Calu3 (cell line): Measurements from ENCODE around the gene ESRP2. TPM values are rescaled to one million over a fixed set of nuclear protein-coding genes. Genes with fewer than 3 reads are reported as not detected.

Experiments
- BruUV-seq: library from RNA; stranded (reverse); fragments of 400-500 nt; replicated peaks from 2 replicates; lab custom pipeline; 2021; lab: Mats Ljungman, UMichigan
- CTCF ChIA-PET: fragments of 300-600 bp; sonication (Branson Sonifier 250); formaldehyde crosslinking; loops from one replicate; lab custom pipeline; 2022; ENCODE audit warnings: antibody characterized with exemption; lab: Charles Lee
- DNase-seq: peaks from one replicate; pipeline ENCODE4 v3.0.0; 2022
- H3K27ac Mint-ChIP-seq: one replicate; pipeline ENCODE4 v1.8.0; 2022; ENCODE audit warnings: mixed read lengths; ENCODE audit not compliant: unreplicated experiment
- H3K27me3 Mint-ChIP-seq: one replicate; pipeline ENCODE4 v1.8.0; 2022; ENCODE audit warnings: mixed read lengths; ENCODE audit not compliant: unreplicated experiment
- H3K36me3 Mint-ChIP-seq: one replicate; pipeline ENCODE4 v1.8.0; 2022; ENCODE audit warnings: mild to moderate bottlenecking, moderate library complexity, mixed read lengths; ENCODE audit not compliant: insufficient read depth, unreplicated experiment
- H3K4me1 Mint-ChIP-seq: one replicate; pipeline ENCODE4 v1.8.0; 2022; ENCODE audit warnings: mild to moderate bottlenecking, low read depth, mixed read lengths; ENCODE audit not compliant: unreplicated experiment
- H3K4me3 Mint-ChIP-seq: one replicate; pipeline ENCODE4 v1.8.0; 2022; ENCODE audit warnings: mild to moderate bottlenecking, low read depth, moderate library complexity, mixed read lengths; ENCODE audit not compliant: unreplicated experiment
- H3K9me3 Mint-ChIP-seq: one replicate; pipeline ENCODE4 v1.8.0; 2022; ENCODE audit warnings: low read depth, mixed read lengths; ENCODE audit not compliant: unreplicated experiment
- intact Hi-C: fragments of 100-400 bp; cut with micrococcal nuclease; formaldehyde crosslinking; loops from one replicate; pipeline ENCODE4 v1.10.0; 2022; ENCODE audit not compliant: unreplicated experiment
- total RNA-seq: library from RNA; stranded (reverse); gene quantifications from 2 replicates; pipeline ENCODE4 v1.2.3, GENCODE V29; 2022
- TF ChIP-seq, protein P1 (sequence below): fragments of 200-600 bp; IDR thresholded peaks from one replicate; pipeline ENCODE4 v1.8.0; 2022; ENCODE audit warnings: antibody characterized with exemption; ENCODE audit not compliant: unreplicated experiment

Gene ESRP2
- total RNA-seq, 1 experiment from 2014 or later, result 100 TPM

DNA sequence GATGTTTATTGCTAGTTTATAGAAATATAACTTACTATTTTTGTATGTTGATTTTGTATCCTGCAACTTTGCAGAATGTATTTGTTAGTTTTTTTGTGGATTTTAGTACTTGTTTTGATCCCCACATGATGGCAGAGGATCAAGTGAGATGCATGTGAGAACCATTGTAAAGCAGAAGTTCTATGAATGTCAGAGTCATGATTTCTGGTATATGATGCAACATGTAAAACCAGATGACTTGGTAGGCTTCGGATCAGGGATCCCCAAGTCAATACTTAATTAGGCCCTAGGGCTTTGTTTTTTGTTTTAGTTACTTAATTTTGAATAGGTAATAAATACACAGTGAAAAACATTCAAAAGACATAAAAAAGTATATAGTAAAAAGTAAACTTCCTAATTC is 45.8 kb downstream of the ESRP2 start:
- CTCF ChIA-PET, result no interaction called here
- Mint-ChIP-seq H3K9me3 (no peaks in the 10 kb centered on the region), H3K27me3 (no peaks in the 10 kb centered on the region), H3K27ac (no peak overlapping the region), H3K36me3 (peaks cover 21% of the 10 kb centered on the region), H3K4me1 (no peaks in the 10 kb centered on the region), H3K4me3 (no peak overlapping the region)
- BruUV-seq, result no TSS peak
- TF ChIP-seq, protein P1, sequence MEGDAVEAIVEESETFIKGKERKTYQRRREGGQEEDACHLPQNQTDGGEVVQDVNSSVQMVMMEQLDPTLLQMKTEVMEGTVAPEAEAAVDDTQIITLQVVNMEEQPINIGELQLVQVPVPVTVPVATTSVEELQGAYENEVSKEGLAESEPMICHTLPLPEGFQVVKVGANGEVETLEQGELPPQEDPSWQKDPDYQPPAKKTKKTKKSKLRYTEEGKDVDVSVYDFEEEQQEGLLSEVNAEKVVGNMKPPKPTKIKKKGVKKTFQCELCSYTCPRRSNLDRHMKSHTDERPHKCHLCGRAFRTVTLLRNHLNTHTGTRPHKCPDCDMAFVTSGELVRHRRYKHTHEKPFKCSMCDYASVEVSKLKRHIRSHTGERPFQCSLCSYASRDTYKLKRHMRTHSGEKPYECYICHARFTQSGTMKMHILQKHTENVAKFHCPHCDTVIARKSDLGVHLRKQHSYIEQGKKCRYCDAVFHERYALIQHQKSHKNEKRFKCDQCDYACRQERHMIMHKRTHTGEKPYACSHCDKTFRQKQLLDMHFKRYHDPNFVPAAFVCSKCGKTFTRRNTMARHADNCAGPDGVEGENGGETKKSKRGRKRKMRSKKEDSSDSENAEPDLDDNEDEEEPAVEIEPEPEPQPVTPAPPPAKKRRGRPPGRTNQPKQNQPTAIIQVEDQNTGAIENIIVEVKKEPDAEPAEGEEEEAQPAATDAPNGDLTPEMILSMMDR, result no peak
- intact Hi-C loops, result no loop called here
- DNase-seq, result no peak

DNA sequence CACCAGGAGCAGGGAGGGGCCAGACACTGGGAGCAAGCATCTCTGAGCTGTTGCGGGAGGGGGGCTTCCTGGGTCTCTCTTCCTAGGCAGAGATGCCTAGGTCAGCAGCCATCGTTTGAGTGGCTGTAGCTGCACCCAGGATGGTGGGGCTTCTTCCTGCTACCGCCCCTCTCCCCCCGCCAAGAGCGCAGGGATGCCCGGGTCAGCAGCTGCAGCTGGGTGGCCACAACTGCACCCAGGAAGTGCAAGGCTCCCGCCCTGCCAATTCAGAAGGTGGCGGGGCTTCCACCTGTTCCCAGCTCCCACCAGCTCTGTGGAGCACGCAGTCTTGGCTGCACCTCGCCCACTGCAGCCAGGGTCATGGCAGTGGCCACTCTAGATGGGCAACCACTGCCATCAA is 47.8 kb downstream of the ESRP2 start:
- DNase-seq, result no peak
- Mint-ChIP-seq H3K27ac (no peak overlapping the region), H3K9me3 (no peaks in the 10 kb centered on the region), H3K27me3 (no peaks in the 10 kb centered on the region), H3K4me3 (no peak overlapping the region), H3K4me1 (no peaks in the 10 kb centered on the region), H3K36me3 (peaks cover 28% of the 10 kb centered on the region)
- intact Hi-C loops, result no loop called here
- CTCF ChIA-PET, result no interaction called here
- TF ChIP-seq, protein P1, result no peak
- no TSS peak for BruUV-seq

- BruUV-seq, result no TSS peak
- intact Hi-C loops, result no loop called here
- Mint-ChIP-seq H3K9me3 (no peaks in the 10 kb centered on the region), H3K27ac (no peak overlapping the region), H3K36me3 (peaks cover 24% of the 10 kb centered on the region), H3K4me1 (no peaks in the 10 kb centered on the region), H3K4me3 (no peak overlapping the region), H3K27me3 (no peaks in the 10 kb centered on the region)
- TF ChIP-seq, protein P1, result no peak
- CTCF ChIA-PET, result no interaction called here
- no peak for DNase-seq
These were observed 48.4 kb downstream of the ESRP2 start for GRCh38 chr16:68187505-68187904.

DNA sequence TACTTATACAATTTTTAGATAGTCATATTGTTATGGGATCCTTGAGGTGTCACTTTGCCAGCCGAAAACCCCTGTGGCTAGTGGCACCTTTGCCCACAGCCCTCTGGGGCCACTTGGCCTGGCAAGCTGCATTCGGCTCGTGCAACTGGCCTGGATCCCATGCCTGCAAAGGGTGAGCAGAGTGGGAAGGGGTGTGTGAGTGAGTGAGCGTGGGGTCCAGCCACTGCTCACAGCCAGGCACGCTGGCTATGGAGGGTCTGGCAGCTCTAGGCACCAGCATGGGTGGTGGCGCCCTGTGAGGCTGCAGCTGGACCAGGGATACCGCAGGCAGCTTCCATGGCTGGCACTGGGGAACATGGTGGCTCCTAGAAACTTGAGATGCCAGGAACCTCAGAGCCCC is 49.0 kb downstream of the ESRP2 start:
- BruUV-seq, result no TSS peak
- Mint-ChIP-seq H3K4me3 (no peak overlapping the region), H3K9me3 (no peaks in the 10 kb centered on the region), H3K4me1 (no peaks in the 10 kb centered on the region), H3K27me3 (no peaks in the 10 kb centered on the region), H3K27ac (no peak overlapping the region), H3K36me3 (peaks cover 24% of the 10 kb centered on the region)
- TF ChIP-seq, protein P1, result no peak
- CTCF ChIA-PET, result no interaction called here
- intact Hi-C loops, result no loop called here
- DNase-seq, result no peak
